Measurements from ENCODE around the gene SPRR2B.
"Not testable (repeated sequence)": the region's sequence is repeated elsewhere in the genome, so short reads cannot be mapped to it uniquely, and the experiment has no call there.

Gene SPRR2B

DNA sequence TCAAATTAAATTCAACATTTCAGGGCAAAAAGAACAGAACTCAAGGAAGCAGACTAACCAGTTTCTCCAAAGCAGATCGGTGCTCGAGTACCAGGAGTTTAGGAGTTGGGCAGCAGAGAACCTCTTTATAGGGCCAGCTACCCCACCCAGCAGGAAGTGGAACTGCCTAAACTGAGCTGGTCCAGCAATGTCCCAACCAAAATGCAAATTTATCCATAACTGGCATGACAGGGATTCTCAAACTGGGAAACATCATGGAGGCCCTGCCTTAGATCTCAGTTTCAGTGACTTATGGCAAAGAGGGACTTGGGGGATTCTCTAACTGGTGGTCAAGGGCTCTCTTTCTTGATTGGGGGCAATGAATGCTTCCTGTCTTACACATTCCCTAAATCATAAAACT lies at the start of gene SPRR2B:
Gene SPRR2B, minus strand, starts transcription at position 101 of the 400 bp plus-strand sequence. CDS start 772 bp downstream, outside the sequence.
- no peak for DNase-seq

DNA sequence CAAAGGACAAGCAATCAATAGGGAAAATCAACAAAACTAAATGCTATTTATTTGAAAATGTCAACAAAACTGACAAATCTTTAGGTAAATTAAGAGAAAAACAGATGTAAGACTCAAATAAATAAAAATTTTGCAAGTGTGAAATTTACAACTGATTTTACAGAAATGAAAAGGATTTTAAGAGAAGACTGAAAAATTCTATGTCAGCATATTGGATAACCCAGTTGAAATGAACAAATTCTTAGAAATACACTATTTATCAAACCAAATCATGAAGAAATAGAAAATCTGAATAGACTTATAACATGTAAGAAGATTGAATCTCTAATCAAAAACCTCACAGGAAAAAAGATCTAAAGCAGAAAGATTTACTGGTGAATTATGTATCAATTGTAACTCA lies 49.5 kb upstream of the SPRR2B start:
- DNase-seq, result no peak

DNA sequence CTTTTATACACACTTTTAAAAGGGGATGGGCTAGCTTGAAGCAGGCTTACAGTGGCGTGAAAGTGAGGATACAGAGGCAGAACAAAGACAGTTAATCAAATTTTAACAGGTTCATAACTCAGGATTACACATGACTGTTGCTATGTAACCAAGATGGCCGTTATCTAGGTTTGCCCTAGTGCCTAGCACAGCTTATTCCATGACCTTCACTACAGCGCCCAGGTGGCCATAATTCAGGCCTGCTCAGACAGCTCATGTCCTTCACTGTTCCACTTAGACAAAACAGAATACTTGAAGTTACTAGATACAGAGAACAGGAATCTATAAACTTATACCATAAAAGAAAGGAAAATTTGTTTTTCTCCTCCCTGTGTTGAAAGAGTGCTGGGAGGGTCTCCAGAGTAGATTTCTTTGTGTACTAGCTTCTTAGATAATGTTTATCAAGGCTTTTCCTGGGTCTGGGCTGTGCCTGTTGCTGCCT lies 48.1 kb upstream of the SPRR2B start:
- no peak for DNase-seq

DNA sequence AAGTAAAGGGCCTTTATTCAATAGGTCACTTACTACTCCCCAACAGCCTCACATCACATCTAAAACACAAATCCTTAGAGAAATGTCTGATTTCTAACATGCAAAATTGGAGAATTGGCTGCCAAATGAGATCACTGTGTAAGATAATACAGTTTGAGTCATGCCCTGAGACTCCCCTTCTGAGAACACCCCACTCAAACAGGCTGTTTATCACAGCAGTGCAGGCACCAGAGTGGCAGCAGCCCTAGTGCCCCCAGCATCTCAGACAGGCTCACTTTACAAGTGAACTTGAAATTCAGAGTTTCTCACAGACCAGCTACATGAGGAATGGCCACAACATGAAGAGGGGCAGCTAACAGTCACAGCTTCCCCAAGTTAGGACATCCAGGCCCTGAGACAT lies 43.9 kb upstream of the SPRR2B start:
- DNase-seq, result not testable (repeated sequence)

DNA sequence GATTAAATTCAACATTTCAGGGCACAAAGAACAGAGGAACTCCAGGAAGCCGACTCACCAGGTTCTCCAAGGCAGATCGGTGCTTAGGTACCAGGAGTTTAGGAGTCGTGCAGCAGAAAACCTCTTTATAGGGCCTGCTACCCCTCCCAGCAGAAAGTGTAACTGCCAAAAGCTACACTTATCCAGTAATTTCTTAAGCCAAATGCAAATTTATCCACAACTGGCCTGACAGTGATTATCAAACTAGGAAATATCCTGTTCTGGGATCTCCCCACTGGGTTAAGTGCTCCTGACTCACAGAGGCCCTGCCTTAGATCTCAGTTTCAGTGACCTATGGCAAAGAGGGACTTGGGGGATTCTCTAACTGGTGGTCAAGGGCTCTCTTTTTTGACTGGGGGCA lies 42.0 kb upstream of the SPRR2B start, which contains the start of gene SPRR2F:
Gene SPRR2F, minus strand, starts transcription at position 101 of the 400 bp plus-strand sequence. CDS start 783 bp downstream, outside the sequence.
- DNase-seq, result no peak

DNA sequence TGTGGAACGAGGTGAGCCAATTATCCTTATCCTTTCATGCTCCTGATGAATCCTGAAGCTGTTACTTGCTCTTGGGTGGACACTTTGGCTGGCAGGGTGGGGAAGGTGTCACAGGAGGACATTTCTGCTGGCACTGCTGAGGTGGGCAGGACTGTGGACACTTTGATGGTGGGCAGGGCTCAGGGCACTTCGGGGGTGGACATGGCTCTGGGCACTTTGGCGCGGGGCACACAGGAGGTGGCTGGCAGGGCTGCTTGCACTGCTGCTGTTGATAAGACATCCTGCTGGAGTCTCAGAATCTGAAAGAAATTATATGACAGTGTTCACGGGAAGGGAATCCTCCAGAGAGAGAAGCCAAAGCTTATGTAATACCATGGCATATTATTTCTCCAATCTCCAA lies 41.0 kb upstream of the SPRR2B start:
- DNase-seq, result not testable (repeated sequence)

DNA sequence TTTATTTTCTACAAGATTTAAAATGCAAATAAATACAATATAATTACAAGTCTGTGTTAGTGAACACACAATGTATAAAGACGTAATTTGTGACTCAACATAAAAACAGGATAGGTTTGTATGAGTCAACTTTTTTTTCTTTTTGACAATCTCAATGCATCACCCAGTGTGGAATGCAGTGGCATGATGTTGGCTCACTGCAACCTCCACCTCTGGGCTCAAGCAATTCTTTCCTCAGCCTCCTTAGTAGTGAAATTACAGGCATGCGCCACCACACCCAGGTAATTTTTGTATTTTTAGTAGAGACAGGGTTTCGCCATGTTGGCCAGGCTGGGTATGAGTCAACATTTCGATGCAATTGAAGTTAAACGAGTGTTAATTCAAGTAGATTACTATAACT lies 28.8 kb upstream of the SPRR2B start:
- no peak for DNase-seq

DNA sequence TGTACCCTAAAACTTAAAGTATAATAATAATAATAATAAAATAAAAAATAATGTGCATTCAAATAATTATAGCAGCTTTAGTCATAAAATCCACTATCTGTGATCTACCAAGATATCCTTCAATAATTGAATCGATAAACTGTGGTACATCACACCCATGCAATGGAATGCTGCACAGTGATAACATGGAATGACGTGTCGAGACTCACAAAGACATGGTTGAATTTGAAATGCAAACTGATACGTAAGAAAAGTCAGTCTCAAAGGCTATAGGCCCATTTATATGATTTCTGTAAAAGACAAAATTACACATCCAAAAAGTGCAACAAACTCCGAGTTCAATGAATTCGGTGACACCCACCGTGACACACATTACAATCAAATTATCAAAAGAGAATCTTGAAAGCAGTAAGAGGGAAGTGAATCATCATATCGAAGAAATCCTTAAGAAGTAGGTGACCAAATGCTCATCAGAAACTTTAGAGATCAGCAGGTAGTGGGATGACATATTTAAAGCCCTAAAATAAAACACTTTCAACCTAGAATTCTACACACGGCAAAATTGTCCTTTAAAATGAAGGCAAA lies 28.1 kb upstream of the SPRR2B start:
- DNase-seq, result no peak

DNA sequence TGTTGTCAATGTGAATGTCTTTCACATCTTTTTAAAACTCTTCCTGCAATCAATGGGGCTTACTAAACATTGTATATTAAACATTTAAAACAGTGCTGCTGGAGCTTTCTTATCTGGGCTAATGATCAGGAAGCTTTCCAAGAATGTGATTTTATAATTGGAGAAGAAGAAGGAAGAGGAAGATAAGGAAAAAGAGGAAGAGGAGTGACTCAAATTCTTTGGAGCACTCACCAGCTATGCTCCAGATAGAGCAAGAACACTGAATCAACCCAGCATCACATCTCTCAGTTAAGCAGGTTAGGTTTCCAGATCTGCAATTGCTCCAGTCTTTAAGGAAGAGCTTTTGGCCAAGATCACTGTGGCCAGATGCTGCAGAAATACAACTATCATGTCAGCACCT lies 24.4 kb upstream of the SPRR2B start:
- DNase-seq, result no peak

DNA sequence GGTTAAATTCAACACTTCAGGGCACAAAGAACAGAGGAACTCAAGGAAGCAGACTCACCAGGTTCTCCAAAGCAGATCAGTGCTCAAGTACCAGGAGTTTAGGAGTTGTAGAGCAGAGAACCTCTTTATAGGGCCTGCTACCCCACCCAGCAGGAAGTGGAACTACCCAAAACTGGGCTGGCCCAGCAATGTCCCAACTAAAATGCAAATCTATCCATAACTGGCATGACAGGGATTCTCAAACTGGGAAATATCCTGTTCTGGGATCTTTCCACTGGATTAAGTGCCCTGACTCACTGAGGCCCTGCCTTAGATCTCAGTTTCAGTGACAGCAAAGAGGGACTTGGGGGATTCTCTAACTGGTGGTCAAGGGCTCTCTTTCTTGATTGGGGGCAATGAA lies 23.0 kb upstream of the SPRR2B start, which contains the start of gene SPRR2E:
Gene SPRR2E, minus strand, starts transcription at position 101 of the 400 bp plus-strand sequence. CDS start 775 bp downstream, outside the sequence.
- DNase-seq, result no peak

DNA sequence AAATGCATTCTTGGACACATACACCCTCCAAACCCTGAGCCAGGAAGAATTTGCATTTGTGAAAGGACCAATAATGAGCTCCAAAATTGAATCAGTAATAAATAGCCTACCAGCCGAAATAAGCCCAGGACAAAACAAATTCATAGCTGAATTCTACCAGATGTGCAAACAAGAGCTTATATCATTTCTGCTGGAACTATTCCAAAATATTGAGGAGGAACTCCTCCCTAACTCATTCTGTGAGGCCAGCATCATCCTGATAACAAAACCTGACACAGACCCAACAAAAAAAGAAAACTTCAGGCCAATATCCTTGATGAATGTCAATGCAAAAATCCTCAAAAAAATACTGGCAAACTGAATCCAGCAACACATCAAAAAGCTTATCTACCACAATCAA lies 16.2 kb upstream of the SPRR2B start:
- DNase-seq, result no peak

DNA sequence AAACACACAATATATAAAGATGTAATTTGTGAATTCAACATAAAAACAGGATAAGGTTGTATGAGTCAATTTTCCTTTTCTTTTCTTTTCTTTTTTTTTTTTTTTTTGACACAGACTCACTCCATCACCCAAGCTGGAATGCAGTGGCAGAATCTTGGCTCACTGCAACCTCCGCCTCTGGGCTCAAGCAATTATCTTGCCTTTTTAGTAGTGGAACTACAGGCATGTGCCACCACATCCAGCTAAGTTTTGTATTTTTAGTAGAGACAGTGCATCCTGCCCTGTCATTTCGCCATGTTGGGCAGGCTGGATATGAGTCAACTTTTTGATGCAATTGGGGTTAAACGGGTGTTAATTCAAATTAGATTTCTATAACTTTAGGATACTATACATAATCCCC lies 10.3 kb upstream of the SPRR2B start:
- DNase-seq, result no peak

DNA sequence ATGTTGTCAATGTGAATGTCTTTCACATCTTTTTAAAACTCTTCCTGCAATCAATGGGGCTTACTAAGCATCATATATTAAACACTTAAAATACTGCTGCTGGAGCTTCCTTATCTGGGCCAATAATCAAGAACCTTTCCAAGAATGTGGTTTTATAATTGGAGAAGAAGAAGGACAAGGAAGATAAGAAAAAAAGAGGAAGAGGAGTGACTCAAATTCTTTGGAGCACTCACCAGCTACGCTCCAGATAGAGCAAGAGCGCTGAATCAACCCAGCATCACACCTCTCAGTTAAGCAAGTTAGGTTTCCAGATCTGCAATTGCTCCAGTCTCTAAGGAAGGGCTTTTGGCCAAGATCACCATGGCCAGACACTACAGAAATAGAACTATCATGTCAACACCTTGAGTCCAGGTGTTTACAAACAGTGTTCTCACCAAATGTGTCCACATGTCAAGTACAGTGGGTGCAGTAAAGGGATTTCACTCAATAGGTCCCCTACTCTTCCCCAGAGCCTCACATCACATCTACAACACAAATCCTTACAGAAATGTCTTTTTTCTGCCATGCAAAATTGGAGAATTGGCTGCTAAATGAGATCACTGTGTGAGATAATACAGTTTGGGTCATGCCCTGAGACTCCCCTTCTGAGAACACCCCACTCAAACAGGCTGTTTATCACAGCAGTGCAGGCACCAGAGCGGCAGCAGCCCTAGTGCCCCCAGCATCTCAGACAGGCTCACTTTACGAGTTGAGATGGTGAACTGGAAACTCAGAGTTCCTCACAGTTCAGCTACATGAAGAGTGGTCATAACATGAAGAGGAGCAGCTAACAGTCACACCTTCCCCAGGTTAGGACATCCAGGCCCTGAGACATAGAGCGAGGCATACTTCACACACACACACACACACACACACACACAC lies 1.7 kb upstream of the SPRR2B start:
- no peak for DNase-seq

DNA sequence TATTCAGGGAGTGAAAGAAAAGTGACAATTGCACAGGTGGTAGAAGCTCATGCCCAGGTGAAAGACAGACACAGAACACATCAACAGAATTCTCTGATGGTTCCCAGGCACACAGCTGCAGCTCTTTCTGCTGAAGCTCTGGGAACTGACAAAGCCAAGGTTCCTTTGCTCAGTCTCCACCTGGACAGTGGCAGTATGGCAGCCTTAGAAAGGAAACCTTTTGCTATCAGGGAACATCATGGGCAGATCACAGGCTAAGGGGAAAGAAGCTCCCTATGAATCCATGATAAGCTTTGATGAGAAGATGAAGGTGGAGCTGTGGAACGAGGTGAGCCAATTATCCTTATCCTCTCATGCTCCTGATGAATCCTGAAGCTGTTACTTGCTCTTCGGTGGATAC lies 1.2 kb downstream of the SPRR2B start:
- no peak for DNase-seq

DNA sequence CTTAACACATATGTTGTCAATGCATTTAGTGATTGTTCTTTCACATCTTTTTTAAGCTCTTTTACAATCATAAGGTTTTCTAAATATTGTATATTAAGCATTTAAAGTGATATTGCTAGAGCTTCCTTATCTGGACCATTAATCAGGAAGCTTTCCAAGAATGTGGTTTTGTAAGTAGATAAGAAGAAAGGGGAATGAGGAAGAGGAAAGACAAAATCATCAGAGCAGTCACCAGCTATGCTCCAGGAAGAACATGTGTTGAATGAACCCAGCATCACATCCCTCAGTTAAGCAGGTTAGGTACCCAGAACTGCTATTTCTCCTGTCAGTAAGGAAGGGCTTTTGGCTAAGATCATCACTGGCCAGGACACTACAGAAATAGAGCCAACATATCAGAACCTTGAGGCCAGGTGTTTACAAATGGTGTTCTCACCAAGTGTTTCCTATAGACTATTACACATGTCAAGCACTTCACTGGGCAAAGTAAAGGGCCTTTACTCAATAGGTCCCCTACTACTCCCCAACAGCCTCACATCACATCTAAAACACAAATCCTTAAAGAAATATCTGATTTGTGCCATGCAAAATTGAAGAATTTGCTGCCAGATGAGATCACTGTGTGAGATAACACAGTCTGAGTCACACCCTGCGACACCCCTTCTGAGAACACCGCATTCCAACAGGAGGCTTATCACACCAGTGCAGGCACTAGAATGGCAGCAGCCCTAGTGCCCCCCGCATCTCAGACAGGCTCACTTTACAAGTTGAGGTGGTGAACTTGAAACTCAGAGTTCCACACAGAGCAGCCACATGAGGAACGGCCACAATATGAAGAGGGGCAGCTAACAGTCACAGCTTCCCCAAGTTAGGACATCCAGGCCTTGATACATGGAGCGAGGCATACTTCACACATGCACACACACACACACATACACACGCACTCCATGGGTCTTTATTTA lies 12.3 kb downstream of the SPRR2B start:
- no peak for DNase-seq

DNA sequence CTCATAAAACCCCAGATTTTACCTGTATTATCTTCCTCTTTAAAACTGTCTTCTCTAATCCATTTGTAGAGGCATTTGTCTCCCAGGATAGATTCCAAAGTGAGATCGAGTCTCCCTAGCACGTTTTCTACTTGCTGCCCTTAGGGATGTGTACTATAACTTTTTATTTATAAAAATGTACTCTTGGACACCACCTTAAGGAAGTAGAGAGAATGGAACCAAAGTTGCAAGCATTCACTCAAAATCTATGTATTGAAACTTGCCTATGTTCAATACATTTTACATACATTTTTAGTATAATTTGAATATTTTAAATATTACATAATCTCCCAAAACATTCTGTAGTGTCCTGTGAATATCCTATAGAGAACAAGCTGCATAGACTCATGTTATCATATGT lies 13.3 kb downstream of the SPRR2B start:
- DNase-seq, result no peak

DNA sequence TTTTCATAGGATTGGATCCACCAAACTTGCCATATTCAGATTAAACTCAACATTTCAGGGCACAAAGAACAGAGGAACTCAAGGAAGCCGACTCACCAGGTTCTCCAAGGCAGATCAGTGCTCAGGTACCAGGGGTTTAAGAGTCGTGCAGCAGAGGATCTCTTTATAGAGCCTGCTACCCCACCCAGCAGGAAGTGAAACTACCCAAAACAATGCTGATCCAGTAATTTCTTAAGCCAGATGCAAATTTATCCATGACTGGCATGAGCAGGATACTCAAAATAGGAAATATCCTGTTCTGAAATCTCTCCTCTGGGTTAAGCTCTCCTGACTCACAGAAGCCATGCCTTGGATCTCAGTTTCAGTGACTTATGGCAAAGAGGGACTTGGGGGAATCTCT lies 14.0 kb downstream of the SPRR2B start, which contains the start of gene SPRR2A:
Gene SPRR2A, minus strand, starts transcription at position 138 of the 400 bp plus-strand sequence. CDS start 777 bp downstream, outside the sequence.
- DNase-seq, result no peak

DNA sequence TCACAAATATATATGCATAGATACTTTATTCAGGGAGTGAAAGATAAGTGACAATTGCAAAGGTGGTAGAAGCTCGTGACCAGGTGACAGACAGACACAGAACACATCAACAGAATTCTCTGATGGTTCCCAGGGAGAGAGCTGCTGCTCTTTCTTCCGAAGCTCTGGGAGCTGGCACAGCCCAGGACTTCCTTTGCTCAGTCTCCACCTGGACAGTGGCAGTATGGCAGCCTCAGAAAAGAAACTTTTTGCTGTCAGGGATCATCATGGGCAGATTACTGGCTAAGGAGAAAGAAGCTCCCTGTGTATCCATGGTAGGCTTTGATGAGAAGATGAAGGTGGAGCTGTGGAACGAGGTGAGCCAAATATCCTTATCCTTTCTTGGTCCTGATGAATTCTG lies 15.3 kb downstream of the SPRR2B start:
- DNase-seq, result not testable (repeated sequence)

DNA sequence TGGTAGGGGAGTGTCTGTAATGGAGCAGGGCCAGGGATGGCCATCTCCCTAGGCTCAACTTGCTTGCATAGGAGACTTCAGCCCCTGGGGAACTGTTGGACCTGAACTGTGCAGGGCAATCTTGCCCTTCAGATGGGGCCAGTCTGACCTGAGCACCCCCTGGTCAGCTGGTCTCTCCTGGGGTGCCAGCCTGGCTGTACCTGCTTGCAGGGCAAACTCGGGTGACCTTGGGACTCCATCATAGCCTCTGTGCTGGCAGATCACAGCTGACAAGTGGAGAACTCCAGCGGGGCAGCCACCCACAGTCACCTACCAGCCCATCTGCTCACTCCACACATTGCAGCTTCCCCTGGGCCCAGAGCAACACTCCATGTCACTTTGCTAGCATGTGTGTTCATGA lies 22.2 kb downstream of the SPRR2B start:
- DNase-seq, result no peak

DNA sequence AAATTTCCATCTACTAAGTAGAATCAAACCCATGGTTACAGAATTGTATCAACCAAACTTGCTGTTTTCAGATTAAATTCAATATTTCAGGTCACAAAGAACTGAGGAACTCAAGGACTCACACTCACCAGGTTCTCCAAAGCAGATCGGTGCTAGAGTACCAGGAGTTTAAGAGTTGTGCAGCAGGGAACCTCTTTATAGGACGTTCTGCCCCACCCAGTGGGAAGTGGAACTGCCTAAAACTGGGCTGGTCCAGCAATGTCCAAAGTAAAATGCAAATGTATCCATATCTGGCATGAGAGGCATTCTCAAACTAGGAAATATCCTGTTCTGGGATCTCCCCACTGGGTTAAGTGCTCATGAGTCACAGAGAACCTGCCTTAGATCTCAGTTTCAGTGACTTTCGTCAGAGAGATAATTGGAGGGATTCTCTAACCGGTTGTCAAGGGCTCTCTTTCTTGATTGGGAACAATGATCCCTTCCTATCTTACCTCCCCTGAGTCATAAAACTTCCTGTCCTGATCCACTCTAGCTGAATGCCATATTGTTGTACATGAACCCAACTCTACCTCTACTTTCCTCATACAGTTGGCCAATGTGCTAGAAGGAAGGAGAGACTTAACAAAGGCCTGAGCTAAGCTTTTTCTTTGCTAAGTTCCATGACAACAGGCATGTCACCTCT lies 30.3 kb downstream of the SPRR2B start, which contains the start of gene SPRR2D:
Gene SPRR2D, minus strand, starts transcription at position 171 of the 682 bp plus-strand sequence. CDS start 774 bp downstream, outside the sequence.
- DNase-seq, result no peak

DNA sequence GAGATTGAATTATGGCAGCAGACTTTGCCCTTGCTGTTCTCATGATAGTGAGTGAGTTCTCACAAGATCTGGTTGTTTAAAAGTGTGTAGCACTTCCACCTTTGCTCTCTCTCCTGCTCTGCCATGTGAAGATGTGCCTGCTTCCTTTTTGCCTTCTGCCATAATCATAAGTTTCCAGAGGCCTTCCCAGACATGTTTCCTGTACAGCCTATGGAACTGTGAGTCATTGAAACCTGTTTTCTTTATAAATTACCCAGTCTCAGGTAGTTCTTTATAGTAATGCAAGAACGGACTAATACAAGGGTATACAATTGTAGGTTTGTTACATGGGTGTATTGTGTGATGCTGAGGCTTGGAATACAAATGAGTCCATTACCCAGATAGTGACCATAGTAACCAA lies 36.2 kb downstream of the SPRR2B start:
- DNase-seq, result no peak

All from activated CD4-positive, alpha-beta T cell treated with anti-CD3 and anti-CD28 coated beads, Interleukin-2, amount 50 U/mL, for 1 hour (primary cell).